ENCODE results near the gene AKAP10.

- TF ChIP-seq CTCF (conservative IDR thresholded peaks at IDR 0.05) (no peak), ZFX (IDR thresholded peaks at IDR 0.05) (no peak)
Observed at GRCh38 chr17:19883537-19884215, 94.0 kb downstream of the AKAP10 start.
